GM21737 (cell line): ENCODE results near the gene IAPP.
"Not testable (repeated sequence)": the region's sequence is repeated elsewhere in the genome, so short reads cannot be mapped to it uniquely, and the experiment has no call there.

Source experiments
- ATAC-seq: cut with Tn5 transposase; IDR thresholded peaks from one replicate; pipeline ENCODE4 v1.9.1; 2021; ENCODE audit warnings: mild to moderate bottlenecking, moderate library complexity; ENCODE audit not compliant: unreplicated experiment

IAPP gene

GRCh38 chr12:21372602-21373001, at the start of gene IAPP:
Gene IAPP (plus strand): TSS chr12:21372902. CDS start chr12:21373352, 450 bp downstream.
- ATAC-seq, result no peak

- no peak for ATAC-seq
Measured at GRCh38 chr12:21323736-21324135, 49.0 kb upstream of the IAPP start.

GRCh38 chr12:21324551-21324950, 48.2 kb upstream of the IAPP start:
- ATAC-seq, result no peak

- no peak for ATAC-seq
Measured at GRCh38 chr12:21328578-21328977, 44.1 kb upstream of the IAPP start.

- ATAC-seq, result no peak
Measured at GRCh38 chr12:21330682-21331253, 41.9 kb upstream of the IAPP start.

- ATAC-seq, result no peak
Measured at GRCh38 chr12:21334771-21335325, 37.9 kb upstream of the IAPP start, which contains the start of gene SLCO1A2. Gene SLCO1A2 (minus strand): TSS chr12:21334917. CDS start chr12:21334647, 270 bp downstream.

GRCh38 chr12:21336656-21337055, 36.0 kb upstream of the IAPP start:
- ATAC-seq, result no peak

GRCh38 chr12:21337453-21337852, 35.2 kb upstream of the IAPP start:
- no peak for ATAC-seq

- ATAC-seq, result no peak
Measured at GRCh38 chr12:21337959-21338744, 34.5 kb upstream of the IAPP start.

GRCh38 chr12:21339921-21340320, 32.8 kb upstream of the IAPP start:
- no peak for ATAC-seq

- no peak for ATAC-seq
Measured at GRCh38 chr12:21340403-21340802, 32.3 kb upstream of the IAPP start.

- no peak for ATAC-seq
Measured at GRCh38 chr12:21341769-21342168, 30.9 kb upstream of the IAPP start.

GRCh38 chr12:21343636-21344035, 29.1 kb upstream of the IAPP start:
- no peak for ATAC-seq

GRCh38 chr12:21346542-21347205, 26.0 kb upstream of the IAPP start:
- no peak for ATAC-seq

- ATAC-seq, result no peak
Measured at GRCh38 chr12:21350975-21351374, 21.7 kb upstream of the IAPP start.

GRCh38 chr12:21353487-21353886, 19.2 kb upstream of the IAPP start:
- no peak for ATAC-seq

GRCh38 chr12:21353948-21354347, 18.8 kb upstream of the IAPP start:
- ATAC-seq, result no peak

GRCh38 chr12:21354641-21355040, 18.1 kb upstream of the IAPP start:
- no peak for ATAC-seq

GRCh38 chr12:21360632-21361031, 12.1 kb upstream of the IAPP start:
- ATAC-seq, result not testable (repeated sequence)

- ATAC-seq, result no peak
Measured at GRCh38 chr12:21369141-21369980, 3.3 kb upstream of the IAPP start.
